Adipose tissue (tissue), 3 donors: ENCODE results near the gene ZNG1F. TPM values are rescaled to one million over a fixed set of nuclear protein-coding genes. Genes with fewer than 3 reads are reported as not detected.
"Not testable (repeated sequence)": the region's sequence is repeated elsewhere in the genome, so short reads cannot be mapped to it uniquely, and the experiment has no call there.

Experiments
- H3K27ac ChIP-seq: one replicate; pipeline ENCODE4 v1.5.1; 2013; ENCODE audit warnings: low read depth, low read length
- WGBS, 3 donors: extraction: QIAGEN DNeasy Blood & Tissue Kit; methylation state at CpG; one replicate each; pipeline ENCODE4 v1.1.7; 2013; 5-methylcytosine and 5-hydroxymethylcytosine counted together
- polyA plus RNA-seq, 3 donors: library from polyadenylated mRNA; stranded (reverse); fragments of 200-250 nt; gene quantifications; one replicate each; pipeline ENCODE4 v1.2.3, GENCODE V29; 2013
- donor health status: healthy with polysubstance abuse.
- donor health status: Bipolar disorder and iron deficiency.
- donor health status: healthy.

Gene ZNG1F
- polyA plus RNA-seq, 3 donors, result 2.4 to 15.3 (median 3.1) TPM

- not testable (repeated sequence) for H3K27ac ChIP-seq
- WGBS, 3 donors, result 19 to 38% (median 27%) methylated on average over 32 to 34 of the region's 52 CpGs
Observed at GRCh38 chr9:41124250-41125108, 64.6 kb downstream of the ZNG1F start.

GRCh38 chr9:41123812-41124211, 65.3 kb downstream of the ZNG1F start:
- 3 to 8% (median 4%) methylated on average over 10 to 11 of the region's 33 CpGs for WGBS, 3 donors
- not testable (repeated sequence) for H3K27ac ChIP-seq

- WGBS, 3 donors, result 5 to 10% methylated on average over 4 to 8 of the region's 32 CpGs; no CpG with 5 or more reads in 1 of the 3 donors
- H3K27ac ChIP-seq, result not testable (repeated sequence)
Observed at GRCh38 chr9:41123396-41123795, 65.7 kb downstream of the ZNG1F start.

GRCh38 chr9:41120696-41121095, 68.4 kb downstream of the ZNG1F start:
- WGBS, 3 donors, result no CpG with 5 or more reads among the region's 4 CpGs
- H3K27ac ChIP-seq, result not testable (repeated sequence)

GRCh38 chr9:41119719-41120118, 69.4 kb downstream of the ZNG1F start:
- not testable (repeated sequence) for H3K27ac ChIP-seq
- no CpG with 5 or more reads among the region's 5 CpGs for WGBS, 3 donors

GRCh38 chr9:41119311-41119710, 69.8 kb downstream of the ZNG1F start:
- 30 to 33% (median 31%) methylated on average over 6 to 7 of the region's 7 CpGs for WGBS, 3 donors
- H3K27ac ChIP-seq, result not testable (repeated sequence)

- not testable (repeated sequence) for H3K27ac ChIP-seq
- 54 to 68% methylated on average over 6 to 8 of the region's 14 CpGs; no CpG with 5 or more reads in 1 of the 3 donors for WGBS, 3 donors
Observed at GRCh38 chr9:41113348-41113747, 75.8 kb downstream of the ZNG1F start.

- 77 to 80% (median 78%) methylated on average over 11 of the region's 12 CpGs for WGBS, 3 donors
Observed at GRCh38 chr9:41111414-41111813, 77.7 kb downstream of the ZNG1F start.

GRCh38 chr9:41110913-41111312, 78.2 kb downstream of the ZNG1F start:
- 43 to 50% (median 45%) methylated on average over 7 to 9 of the region's 10 CpGs for WGBS, 3 donors
- not testable (repeated sequence) for H3K27ac ChIP-seq

More at GRCh38 chr9:41111414-41111813, 77.7 kb downstream of the ZNG1F start:
- not testable (repeated sequence) for H3K27ac ChIP-seq

GRCh38 chr9:41109253-41109652, 79.9 kb downstream of the ZNG1F start:
- not testable (repeated sequence) for H3K27ac ChIP-seq
- 14 to 27% (median 19%) methylated on average over 4 of the region's 13 CpGs for WGBS, 3 donors

- WGBS, 3 donors, result 2 to 22% (median 14%) methylated on average over 6 to 13 of the region's 22 CpGs
- not testable (repeated sequence) for H3K27ac ChIP-seq
Observed at GRCh38 chr9:41108816-41109215, 80.3 kb downstream of the ZNG1F start.

GRCh38 chr9:41106472-41107116, 82.5 kb downstream of the ZNG1F start:
- WGBS, 3 donors, result 23 to 36% (median 33%) methylated on average over 10 to 24 of the region's 34 CpGs
- not testable (repeated sequence) for H3K27ac ChIP-seq

- WGBS, 3 donors, result 55 to 57% (median 57%) methylated on average over 8 of the region's 13 CpGs
- not testable (repeated sequence) for H3K27ac ChIP-seq
Observed at GRCh38 chr9:41105557-41106253, 83.4 kb downstream of the ZNG1F start.

- not testable (repeated sequence) for H3K27ac ChIP-seq
- WGBS, 3 donors, result 15 to 25% (median 23%) methylated on average over 8 to 12 of the region's 19 CpGs
Observed at GRCh38 chr9:41104542-41104941, 84.6 kb downstream of the ZNG1F start.

GRCh38 chr9:41100508-41100907, 88.6 kb downstream of the ZNG1F start:
- WGBS, 3 donors, result 57 to 73% (median 61%) methylated on average over 4 of the region's 7 CpGs
- not testable (repeated sequence) for H3K27ac ChIP-seq

- not testable (repeated sequence) for H3K27ac ChIP-seq
- 48 to 59% (median 58%) methylated on average over 4 of the region's 4 CpGs for WGBS, 3 donors
Observed at GRCh38 chr9:41098759-41099158, 90.4 kb downstream of the ZNG1F start.

- not testable (repeated sequence) for H3K27ac ChIP-seq
- whole genome bisulfite sequencing, 3 donors, result 23 to 63% (median 42%) methylated on average over 1 of the region's 2 CpGs
Observed at GRCh38 chr9:41095060-41095459, 94.1 kb downstream of the ZNG1F start.

GRCh38 chr9:41094010-41094773, 94.9 kb downstream of the ZNG1F start:
- 49 to 61% (median 59%) methylated on average over 3 to 5 of the region's 9 CpGs for WGBS, 3 donors
- H3K27ac ChIP-seq, result not testable (repeated sequence)
